NCI-H524 (cell line): ENCODE results near the gene DGKB.
"Not testable (repeated sequence)": the region's sequence is repeated elsewhere in the genome, so short reads cannot be mapped to it uniquely, and the experiment has no call there.

ENCODE experiments used
- DNase-seq, 2 experiments: peaks; one replicate each; lab custom pipeline; 2025; lab: John Stamatoyannopoulos, UW

DGKB gene

DNA sequence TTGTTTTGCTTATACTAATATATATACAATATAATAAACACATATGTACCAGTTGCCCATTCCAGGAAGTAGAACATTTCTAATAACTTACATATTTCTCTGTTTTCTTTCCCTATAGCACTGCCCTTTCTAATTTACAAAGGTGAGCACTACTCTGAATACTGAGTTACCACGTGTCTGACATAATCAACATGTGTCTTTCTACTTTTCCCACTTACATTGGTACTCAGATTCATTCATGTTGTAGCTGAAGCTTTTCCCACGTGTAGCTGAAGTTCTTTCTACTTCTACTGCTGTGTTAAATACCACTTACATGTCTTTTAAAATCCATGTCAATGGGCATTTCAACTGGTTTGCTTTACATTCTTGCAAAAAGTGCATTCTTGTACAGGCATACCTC lies 317.3 kb downstream of the DGKB start:
- DNase-seq = no peak

DNA sequence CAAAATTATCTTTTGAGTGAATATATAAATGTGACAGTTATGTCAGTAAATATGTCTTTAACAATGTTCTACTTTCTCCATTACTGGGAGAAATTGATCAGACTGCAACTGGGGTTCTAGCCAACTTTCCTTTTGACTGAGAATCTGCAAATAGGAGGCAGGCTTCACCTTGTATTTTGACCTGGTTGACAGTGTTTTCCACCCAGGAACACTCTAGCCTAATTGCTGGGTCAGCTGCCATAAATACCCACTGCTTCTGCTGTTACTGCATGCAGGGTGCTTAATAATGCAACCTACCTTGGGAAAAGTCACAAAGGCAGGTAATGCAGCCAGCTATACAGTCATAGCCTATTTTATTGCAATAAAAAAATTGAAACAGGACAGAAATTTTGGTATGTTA lies 319.0 kb downstream of the DGKB start:
- DNase-seq = no peak

DNA sequence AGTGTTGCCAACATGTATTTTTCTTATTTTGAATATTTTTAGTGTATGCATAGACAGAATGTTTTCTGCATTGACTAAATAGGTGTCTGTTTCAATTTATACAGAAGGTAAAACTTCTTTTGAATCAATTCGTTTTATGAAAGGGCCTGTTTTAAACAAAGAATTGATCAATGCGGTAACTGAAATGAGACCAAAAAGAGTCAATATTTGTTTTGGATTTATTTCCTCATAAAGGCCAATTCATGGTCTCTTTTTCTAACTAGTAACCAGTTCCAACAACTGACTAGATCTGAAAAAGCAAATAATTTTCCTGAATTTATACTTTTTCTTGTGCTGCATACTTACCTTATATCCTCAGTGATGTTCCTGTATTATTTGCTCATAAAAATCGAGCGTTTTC lies 320.5 kb downstream of the DGKB start:
- no peak for DNase-seq

DNA sequence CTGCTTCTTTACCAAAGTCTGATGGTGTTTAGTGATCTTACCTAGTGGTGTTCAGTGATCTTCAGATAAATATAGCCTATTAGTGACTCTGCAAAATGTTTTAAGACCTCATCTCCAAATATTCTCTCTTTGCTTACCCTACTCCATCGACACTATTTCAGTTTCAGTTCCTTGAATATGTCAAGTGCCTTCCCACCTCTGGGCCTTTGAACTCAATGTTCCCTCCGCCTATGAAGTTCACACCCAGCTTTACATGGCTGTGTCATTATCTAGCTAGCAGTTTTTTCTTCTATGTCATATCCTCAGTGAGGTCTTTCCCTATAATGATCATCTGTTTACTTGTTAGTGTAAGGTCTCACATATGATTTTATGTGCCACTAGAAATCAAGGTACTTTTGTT lies 322.6 kb downstream of the DGKB start:
- DNase-seq = no peak

DNA sequence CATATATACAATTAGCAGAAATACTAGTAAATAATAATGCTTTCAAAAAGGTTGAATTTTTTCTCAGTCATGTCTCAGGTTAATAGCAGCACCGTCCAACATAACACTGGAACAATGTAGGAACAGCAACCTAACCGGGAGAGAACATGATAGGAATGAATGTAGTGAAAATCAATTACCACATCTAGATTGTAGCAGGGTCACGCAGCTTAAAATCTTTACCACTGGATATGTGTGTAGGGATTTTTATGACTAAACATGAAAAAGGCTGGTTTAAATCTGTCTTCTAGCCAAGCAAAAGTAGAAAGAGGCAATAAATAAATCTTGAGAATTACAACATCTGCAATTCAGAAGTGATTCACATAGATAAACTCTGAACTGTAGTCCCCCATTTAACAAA lies 326.0 kb downstream of the DGKB start:
- DNase-seq = no peak

DNA sequence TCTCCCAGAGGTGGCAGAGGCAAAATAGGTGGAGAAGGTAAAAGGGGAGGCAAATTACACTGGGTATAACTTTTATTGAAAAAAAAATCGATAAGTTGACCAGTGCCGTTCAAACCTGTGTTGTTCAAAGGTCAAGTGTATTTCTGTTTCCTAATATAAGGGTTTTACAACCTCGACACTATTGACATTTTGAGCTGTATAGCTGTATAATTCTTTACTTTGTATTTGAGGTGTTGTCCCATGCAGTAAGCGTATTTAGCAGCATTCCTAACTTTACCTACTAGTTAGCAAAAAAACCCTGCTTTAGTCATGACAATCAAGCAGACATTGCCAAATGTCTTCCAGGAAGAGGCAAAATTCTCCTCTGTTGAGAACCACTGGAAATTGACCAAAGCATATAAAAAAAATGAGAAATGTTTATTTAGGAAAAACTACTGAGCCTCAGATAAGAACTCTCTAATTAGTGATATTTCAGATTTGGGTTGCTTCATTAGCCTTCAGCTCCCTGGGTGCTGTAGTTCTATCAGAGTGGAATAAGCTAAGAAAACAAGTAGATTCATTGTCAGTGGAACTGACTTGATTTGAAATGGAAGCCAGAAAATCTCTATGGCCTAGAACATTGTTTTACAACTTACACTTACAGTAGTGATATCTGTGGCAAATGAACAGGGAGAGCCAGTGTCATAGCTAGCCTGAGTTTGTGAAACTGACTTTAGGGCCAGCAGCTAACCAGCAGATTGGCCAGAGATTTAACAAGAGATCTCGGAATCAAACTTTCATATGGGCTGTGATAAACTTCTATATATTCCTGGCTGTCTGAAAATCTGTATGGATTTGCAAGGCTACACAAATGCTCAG lies 331.6 kb downstream of the DGKB start:
- DNase-seq = no peak

DNA sequence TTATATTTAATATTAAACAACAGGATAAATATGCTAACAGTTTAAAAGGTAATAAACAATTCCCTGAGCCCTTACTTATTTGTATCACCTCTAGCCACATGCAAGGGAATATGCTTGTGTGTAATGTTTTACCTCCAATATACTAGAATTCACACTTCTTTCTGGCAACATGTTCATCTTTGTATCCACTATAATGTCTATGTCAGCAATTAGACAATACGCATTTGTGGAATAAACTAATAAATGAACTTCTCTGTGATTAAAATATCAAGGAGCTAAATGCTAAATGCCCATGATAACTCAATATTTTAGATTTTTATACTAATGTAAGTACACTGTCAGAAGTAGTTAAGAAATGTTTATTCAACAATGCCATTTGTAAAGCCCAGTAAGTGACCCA lies 350.5 kb downstream of the DGKB start:
- DNase-seq = no peak

DNA sequence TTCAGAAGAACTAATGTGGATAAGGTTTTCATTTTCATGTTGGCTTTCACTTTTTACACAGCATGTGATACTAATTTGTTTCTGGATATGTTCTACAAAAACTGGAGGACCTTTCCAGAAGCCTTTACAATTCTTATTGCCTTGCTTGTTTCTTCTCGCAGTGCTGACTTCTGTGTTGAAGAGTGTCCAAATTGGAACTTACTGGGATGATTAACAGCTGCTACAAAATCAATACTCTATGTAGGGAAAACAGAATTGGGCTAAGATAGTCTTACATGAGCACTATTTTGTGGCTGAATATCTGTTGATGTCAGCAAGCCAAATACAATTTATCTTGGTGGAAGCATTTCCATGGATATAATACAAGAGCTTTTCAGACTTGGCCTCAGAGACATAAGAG lies 351.2 kb downstream of the DGKB start:
- DNase-seq = no peak

DNA sequence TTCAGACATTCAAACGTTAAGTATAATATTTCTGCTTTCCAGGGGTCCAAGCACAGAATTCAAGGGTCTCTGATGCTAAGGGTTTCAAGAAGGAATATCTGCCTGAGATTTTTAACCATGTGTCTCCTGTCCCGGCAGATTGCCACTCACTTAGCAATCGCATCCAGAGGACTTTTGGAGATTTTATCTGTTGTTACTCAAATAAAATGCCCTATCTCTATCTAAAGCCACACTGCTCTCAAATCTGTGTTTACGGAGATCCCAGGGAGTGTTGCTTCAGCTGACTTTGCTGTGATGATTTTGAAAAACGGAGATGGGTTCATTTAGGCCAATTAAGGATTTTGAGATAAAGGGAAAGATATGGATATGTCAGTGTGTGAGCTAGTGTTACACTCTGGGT lies 359.9 kb downstream of the DGKB start:
- no peak for DNase-seq

DNA sequence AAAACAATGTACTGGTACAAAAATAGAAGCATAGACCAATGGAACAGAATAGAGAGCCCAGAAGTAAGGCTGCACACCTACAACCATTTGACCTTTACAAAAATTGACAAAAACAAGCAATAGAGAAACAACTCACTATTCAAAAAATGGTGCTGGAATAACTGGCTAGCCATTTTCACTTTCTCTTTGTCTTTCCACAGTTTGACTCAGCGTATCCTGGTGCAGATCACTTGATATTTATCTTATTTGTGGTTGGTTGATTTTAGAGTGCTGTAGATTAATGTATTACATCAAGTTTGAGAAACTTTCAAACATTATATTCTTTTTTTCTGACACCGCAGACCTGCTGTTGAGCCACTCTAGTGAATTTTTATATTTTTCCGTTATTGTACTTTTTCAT lies 381.4 kb downstream of the DGKB start:
- DNase-seq = no peak

DNA sequence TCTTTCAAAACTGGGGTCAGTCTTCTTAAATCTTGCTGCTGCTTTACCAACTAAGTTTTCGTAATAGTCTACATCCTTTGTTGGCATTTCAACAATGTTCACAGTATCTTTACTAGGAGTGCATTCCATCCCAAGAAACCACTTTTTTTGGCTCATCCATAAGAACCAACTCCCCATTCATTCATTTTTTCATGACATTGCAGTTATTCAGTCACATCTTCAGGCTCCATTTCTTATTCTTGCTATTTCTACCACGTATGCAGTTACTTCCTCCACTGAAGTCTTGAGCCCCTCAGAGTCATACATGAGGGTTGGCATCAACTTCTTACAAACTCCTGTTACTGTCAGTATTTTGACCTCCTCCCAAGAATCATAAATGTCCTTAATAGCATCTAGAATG lies 392.3 kb downstream of the DGKB start:
- DNase-seq = no peak

DNA sequence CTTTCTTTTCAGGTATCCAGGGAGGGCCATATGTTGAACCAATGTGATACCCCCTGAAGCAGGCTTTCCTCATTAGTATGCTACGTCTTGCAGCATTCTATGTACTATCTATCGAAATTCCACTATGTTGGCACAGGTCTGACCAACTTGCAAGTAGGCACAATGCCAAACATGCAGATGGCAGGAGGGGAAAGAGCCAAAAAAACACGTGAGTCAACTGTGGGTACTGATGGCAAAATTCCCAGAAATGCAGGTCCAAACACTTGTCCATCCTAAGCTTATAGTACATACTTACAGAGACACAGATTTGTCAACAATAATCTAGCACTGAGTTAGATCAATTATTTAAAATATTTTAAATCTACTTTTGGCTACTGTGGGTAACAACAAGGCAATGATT lies 394.9 kb downstream of the DGKB start:
- peak; percentile 75 to 79 for DNase-seq

DNA sequence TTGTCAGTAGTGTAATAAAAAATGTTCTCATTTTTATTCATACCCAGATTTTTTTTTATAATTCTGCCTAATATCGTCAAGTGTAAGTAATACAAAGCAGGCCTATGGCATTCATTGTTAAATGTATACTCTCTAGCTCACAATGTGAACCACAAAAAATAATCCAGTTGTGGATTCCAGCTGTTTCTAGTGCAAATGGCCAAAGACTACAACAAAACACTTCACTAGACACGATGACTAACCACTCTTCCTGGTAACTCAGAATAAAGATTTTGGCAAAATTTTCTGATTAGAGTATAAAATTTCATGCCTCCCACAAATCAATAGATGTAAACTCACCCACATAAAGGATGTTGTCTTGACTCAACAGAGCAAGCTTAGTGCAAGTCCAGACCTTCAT lies 396.6 kb downstream of the DGKB start:
- no peak for DNase-seq

DNA sequence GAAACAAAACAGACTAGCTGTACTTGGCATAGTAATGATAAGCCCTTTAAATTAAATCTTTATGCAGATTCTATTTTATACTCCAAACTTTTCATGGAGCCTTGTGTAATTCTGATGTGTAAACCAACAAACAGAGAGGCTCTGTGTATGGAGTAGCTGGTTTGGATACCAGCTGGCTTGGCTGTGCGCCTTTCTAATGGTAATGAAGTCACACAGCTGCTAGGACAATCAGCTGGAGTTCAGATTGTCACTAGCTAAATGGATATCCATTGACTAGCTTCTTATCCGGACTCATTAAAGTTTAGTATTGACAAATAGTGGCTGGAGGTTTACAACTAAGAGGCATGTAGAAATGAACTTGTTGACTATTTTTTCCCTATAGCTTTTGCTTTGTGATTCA lies 398.4 kb downstream of the DGKB start:
- no peak for DNase-seq

DNA sequence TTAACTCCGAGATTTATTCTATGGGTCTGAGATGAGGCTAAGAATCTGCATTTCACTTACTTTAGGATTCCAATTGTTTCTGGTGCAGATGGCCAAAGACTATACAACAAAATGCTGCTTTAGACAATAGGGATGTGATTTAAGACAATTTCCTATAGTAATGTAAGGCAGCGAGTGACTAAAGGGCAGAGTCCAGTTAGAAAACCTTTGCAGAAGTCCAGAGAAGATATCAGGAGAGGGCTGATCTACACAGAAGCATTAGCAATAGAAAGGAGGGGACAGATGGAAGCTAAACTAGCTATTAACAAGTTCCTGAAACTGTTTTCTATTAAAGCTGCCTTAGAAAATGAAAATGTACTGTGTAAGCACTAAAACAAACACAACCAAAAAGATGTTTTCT lies 398.9 kb downstream of the DGKB start:
- DNase-seq = no peak

DNA sequence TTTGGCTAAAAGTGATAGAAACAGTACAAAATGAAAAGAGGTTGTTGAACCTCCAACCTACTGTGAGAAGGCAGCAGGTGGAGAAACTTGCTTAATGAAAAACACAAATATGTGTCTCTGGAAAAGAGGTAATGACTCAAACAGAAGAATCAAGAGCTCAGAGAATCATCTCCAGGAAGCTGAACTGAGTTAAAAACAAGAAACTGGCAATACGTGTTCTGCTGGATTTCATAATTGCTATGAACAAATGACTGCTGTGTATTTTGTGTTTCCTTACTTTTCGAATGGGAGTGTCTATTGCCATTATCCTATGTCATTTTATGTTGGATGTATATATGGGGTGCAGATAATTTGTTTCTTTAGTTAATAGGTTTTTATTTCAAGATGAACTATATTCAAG lies 401.1 kb downstream of the DGKB start:
- DNase-seq = no peak

DNA sequence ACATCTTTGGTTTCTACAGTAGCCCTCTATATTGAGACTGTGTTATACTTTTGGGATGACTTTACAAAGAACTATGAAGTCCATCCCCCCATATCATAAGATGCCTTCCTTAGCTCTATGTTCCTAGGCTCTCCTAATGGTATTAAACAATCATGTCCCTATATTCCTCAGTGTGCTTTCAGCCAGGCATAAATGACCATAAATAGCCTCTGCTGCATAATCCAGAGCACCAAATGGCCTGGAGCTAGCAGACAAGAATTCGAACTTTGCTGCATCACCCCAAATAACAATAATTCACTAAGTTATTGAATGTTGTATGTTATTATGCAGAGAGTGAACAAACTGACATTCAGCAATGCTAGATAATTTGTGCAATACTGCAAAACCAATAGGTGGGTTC lies 405.2 kb downstream of the DGKB start:
- DNase-seq = no peak

DNA sequence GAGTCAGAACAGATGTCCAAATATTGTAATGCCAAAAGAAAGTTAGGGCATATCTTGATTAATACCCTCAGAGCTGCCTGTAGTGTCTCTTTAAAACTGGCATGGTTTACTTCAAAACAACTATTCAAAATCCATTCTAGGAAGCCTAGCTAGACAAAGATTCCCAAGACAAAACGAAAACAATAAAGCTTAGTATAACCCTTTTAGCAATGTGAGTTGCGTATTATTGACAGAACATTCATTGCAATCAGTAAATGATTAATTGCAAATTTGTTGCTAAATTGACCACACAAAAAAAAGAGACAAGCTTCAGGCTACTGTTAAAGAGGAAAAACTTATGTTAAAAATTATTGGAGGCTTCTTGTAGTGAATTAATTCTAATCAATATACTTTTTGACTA lies 406.9 kb downstream of the DGKB start:
- no peak for DNase-seq

DNA sequence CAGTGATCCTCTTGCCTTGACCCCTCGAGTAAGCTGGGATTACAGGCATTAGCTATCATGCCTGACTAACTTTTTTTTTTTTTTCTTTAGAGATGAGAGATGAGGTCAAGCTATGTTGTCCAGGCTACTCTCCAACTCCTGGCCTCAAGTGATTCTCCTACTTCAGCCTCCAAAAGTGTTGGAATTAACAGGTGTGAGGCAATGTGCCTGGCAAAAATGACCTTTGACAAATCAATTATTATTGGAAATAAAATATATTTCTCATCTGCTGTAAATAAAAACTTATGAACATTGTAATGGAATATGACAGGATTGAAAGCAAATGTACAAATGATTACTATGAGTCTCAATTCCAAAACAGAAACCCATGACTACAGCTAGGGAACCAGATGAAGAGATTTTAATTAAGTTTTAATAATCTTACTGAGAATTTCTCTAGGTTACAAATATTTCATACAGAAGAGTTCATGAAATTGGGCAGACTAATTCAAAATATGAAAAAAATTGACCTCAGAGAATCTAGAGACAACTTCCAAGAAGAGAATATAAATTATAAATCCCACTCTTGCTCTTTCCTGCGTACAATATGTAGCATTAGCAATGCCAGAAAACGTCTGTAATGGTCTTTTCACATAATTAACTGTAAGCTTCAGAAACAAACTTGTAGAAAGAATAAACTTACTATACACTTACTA lies 414.7 kb downstream of the DGKB start:
- no peak for DNase-seq

DNA sequence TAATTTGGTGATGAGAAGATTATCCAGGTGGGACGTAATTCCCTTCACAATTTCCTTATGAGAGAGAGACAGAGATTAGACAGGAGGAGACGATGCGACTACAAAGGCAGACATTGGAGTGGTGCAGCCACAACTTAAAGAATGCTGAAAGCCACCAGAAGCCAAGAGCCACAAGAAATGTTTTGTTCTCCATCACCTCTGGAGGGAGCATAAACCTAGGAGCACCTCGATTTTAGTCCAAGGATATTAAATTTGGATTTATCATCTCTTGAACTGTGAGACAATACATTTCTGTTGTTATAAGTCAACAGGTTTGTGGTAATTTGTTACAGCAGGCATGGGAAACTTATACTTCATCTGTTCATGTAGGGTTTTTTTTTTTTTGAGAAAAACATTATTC lies 418.9 kb downstream of the DGKB start:
- DNase-seq = no peak

DNA sequence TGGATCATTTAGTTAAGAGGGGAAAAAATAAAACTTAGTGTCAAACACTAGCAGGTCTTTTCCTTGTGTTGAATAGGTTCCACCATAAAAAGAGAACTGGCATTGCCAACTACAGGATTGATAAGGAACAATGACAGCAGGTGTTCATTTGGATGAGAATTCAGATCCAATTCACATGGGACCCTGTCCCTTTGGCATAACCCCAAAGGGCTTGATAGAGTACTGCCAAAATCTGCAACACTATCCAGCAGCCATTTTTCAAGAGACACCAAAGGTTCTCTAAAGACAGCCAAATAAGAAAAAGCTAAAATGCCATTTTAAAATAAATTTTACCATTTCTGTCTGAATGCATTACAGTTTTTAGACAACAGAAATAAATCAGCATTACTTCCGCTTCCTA lies 422.3 kb downstream of the DGKB start:
- DNase-seq = no peak

DNA sequence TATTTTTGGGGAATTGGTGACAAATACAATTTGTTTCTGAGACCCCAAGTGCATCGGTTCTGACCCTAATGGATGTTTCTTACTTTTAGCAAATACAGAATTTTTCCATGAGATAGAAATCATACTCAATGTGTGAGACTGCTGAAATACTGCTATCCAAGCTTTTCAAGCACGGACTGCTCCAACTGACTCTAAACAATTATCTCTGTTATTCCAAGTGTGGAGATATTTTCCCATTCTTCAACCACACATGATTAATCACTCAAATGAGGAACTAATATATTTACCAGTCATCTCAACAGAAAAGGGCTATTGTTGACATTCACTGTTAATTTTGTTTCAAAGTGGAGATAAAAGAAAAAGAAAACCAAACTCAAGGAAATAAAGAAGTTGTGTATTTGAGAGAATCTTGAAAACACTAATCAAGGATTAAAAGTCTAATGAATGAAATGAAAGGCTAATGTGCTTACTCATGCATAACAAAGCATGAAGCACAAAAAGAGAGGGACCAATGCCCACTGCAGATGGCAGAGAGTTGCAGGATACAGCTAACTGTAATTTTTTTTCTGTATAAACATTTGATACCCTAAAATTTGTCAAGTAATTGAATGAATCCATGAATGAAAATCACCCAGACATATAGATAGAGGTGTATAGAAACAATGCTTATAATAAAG lies 423.6 kb downstream of the DGKB start:
- no peak for DNase-seq

DNA sequence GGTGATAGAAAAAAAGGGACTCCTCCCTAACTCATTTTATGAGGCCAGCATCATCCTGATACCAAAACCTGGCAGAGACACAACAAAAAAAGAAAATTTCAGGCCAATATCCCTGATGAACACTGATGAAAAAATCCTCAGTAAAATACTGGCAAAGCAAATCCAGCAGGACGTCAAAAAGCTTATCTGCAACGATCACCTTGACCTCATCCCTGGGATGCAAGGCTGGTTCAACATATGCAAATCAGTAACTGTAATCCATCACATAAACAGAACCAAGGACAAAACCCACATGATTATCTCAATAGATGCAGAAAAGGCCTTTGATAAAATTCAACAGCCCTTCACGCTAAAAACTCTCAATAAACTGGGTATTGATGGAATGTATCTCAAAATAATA lies 440.8 kb downstream of the DGKB start:
- not testable (repeated sequence) for DNase-seq
